B cell (primary cell): ENCODE measurements around the gene RHOU. TPM values are rescaled to one million over a fixed set of nuclear protein-coding genes. Genes with fewer than 3 reads are reported as not detected.

Source experiments
- ATAC-seq: fragments of 200-7000 bp; cut with Tn5 transposase; one replicate; pipeline ENCODE4 v1.10.0; 2021; ENCODE audit warnings: low read depth, mild to moderate bottlenecking, moderate number of reproducible peaks, moderate library complexity
- CTCF ChIA-PET: fragments of 350-600 bp; sonication (Branson Sonifier 250); formaldehyde crosslinking; loops from one replicate; lab custom pipeline; 2021; ENCODE audit warnings: antibody characterized with exemption, inconsistent platforms; lab: Charles Lee
- POLR2A ChIA-PET: fragments of 350-600 bp; sonication (Branson Sonifier 250); formaldehyde crosslinking; loops from one replicate; lab custom pipeline; 2021; ENCODE audit warnings: antibody characterized with exemption; lab: Charles Lee
- DNase-seq: peaks from one replicate; pipeline ENCODE4 v3.0.0; 2013
- H2AFZ ChIP-seq: 2 replicates; pipeline ENCODE4 v1.6.1; 2012; ENCODE audit warnings: mild to moderate bottlenecking, low read depth, low read length; ENCODE audit not compliant: insufficient read depth, poor library complexity, severe bottlenecking
- H3K27ac ChIP-seq, 2 donors: 1 replicate in 1 of 2; 2 replicates in 1 of 2; pipeline ENCODE4 v1.5.1; 2012 to 2013; ENCODE audit warnings: low read length in 2 of 2, mild to moderate bottlenecking in 2 of 2, moderate library complexity in 1 of 2
- H3K27me3 ChIP-seq, 4 experiments: fragments of 200-600 bp in 1 of 4; sonication (generic) in 1 of 4; replicated peaks in 1 of 4; 1 replicate in 2 of 4; 2 replicates in 2 of 4; pipeline versions ENCODE4 v1.6.1 to v1.7.0; 2013 to 2016; ENCODE audit warnings: low read length in 3 of 4, mild to moderate bottlenecking in 2 of 4, mixed read lengths in 1 of 4, moderate library complexity in 1 of 4; ENCODE audit not compliant: insufficient read depth in 4 of 4, control insufficient read depth in 3 of 4; ENCODE audit errors: control extremely low read depth in 1 of 4
- H3K36me3 ChIP-seq, 2 experiments: replicated peaks in 1 of 2; 1 replicate in 1 of 2; 2 replicates in 1 of 2; pipeline versions ENCODE4 v1.6.1 to v1.7.1; 2013; ENCODE audit warnings: low read length in 1 of 2; ENCODE audit not compliant: insufficient read depth in 2 of 2, control insufficient read depth in 1 of 2; ENCODE audit errors: control extremely low read depth in 1 of 2, extremely low read depth in 1 of 2
- H3K4me1 ChIP-seq, 2 donors: fragments of 200-600 bp in 1 of 2; sonication (generic) in 1 of 2; 1 replicate in 1 of 2; 2 replicates in 1 of 2; pipeline versions ENCODE4 v1.5.1 to v1.6.1; 2013 to 2017; ENCODE audit warnings: low read length in 2 of 2; ENCODE audit not compliant: control insufficient read depth in 2 of 2, insufficient read depth in 2 of 2
- H3K4me2 ChIP-seq: replicated peaks from 2 replicates; pipeline ENCODE3; 2012; ENCODE audit warnings: mild to moderate bottlenecking, low read depth, low read length; ENCODE audit not compliant: poor library complexity, severe bottlenecking
- H3K4me3 ChIP-seq, 5 experiments: fragments of 200-600 bp in 1 of 5; sonication (generic) in 1 of 5; 1 replicate in 3 of 5; 2 replicates in 2 of 5; pipeline versions ENCODE4 v1.5.1 to v1.7.0; 2011 to 2016; ENCODE audit warnings: low read length in 4 of 5, mild to moderate bottlenecking in 4 of 5, low read depth in 2 of 5, control low read depth in 1 of 5, moderate library complexity in 1 of 5; ENCODE audit not compliant: insufficient read depth in 1 of 5; ENCODE audit errors: control extremely low read depth in 1 of 5, extremely low read depth in 1 of 5
- H3K79me2 ChIP-seq: fragments of 200-600 bp; sonication (generic); one replicate; pipeline ENCODE4 v1.6.0; 2016; ENCODE audit warnings: low read length; ENCODE audit not compliant: control insufficient read depth, insufficient read depth
- H3K9ac ChIP-seq: fragments of 200-600 bp; sonication (generic); 2 replicates; pipeline ENCODE4 v1.6.1; 2017; ENCODE audit warnings: mild to moderate bottlenecking, low read length, moderate library complexity
- H3K9me3 ChIP-seq, 3 donors: one replicate each; pipeline versions ENCODE4 v1.6.1 to v1.7.1; 2013; ENCODE audit warnings: low read length in 2 of 3; ENCODE audit not compliant: control insufficient read depth in 2 of 3, insufficient read depth in 1 of 3; ENCODE audit errors: control extremely low read depth in 1 of 3
- H4K20me1 ChIP-seq: 2 replicates; pipeline ENCODE4 v1.6.0; 2012; ENCODE audit warnings: mild to moderate bottlenecking, low read length; ENCODE audit not compliant: insufficient read depth, control insufficient read depth, poor library complexity, severe bottlenecking
- H3K27ac Mint-ChIP-seq: one replicate; pipeline ENCODE4 v1.8.0; 2021; ENCODE audit warnings: mixed read lengths
- H3K27me3 Mint-ChIP-seq: one replicate; pipeline ENCODE4 v1.8.0; 2021; ENCODE audit warnings: mixed read lengths
- H3K4me1 Mint-ChIP-seq: one replicate; pipeline ENCODE4 v1.8.0; 2021; ENCODE audit warnings: mixed read lengths
- H3K4me3 Mint-ChIP-seq: one replicate; pipeline ENCODE4 v1.8.0; 2021; ENCODE audit warnings: mixed read lengths
- H3K9me3 Mint-ChIP-seq: one replicate; pipeline ENCODE4 v1.8.0; 2022; ENCODE audit warnings: mixed read lengths; ENCODE audit not compliant: insufficient read depth
- CTCF ChIP-seq: fragments of 200-600 bp; IDR thresholded peaks from one replicate; pipeline ENCODE4 v1.8.0; 2022; ENCODE audit warnings: antibody characterized with exemption, mild to moderate bottlenecking
- EZH2 ChIP-seq: IDR thresholded peaks from 2 replicates; pipeline ENCODE4 v1.6.1; 2012; ENCODE audit warnings: borderline replicate concordance, low read depth, mild to moderate bottlenecking, moderate library complexity, low read length; ENCODE audit not compliant: insufficient read depth, poor library complexity, severe bottlenecking
- whole genome bisulfite sequencing: methylation state at CpG from one replicate; pipeline ENCODE4 v1.1.5; 2013; ENCODE audit warnings: missing lambda C conversion rate; ENCODE audit not compliant: insufficient coverage; 5-methylcytosine and 5-hydroxymethylcytosine counted together
- intact Hi-C: fragments of 100-400 bp; cut with micrococcal nuclease; formaldehyde crosslinking; loops from one replicate; pipeline ENCODE4 v1.10.0; 2022
- polyA plus RNA-seq: library from polyadenylated mRNA; depleted of rRNA; stranded (reverse); fragments of >200 nt; gene quantifications from 2 replicates; pipeline ENCODE4 v1.2.3, GENCODE V29; 2012
- total RNA-seq, 2 donors: library from RNA; stranded (reverse); fragments of 120-200 nt in 1 of 2; gene quantifications; 1 replicate in 1 of 2; 2 replicates in 1 of 2; pipeline versions ENCODE4 v1.2.3 to v1.2.4, GENCODE V29; 2013 to 2022

Gene RHOU
- total and polyA plus RNA-seq, 2 donors (not counting 1 experiment from before 2014, with no cell fraction given): 0.12 TPM; not detected in 1

DNA sequence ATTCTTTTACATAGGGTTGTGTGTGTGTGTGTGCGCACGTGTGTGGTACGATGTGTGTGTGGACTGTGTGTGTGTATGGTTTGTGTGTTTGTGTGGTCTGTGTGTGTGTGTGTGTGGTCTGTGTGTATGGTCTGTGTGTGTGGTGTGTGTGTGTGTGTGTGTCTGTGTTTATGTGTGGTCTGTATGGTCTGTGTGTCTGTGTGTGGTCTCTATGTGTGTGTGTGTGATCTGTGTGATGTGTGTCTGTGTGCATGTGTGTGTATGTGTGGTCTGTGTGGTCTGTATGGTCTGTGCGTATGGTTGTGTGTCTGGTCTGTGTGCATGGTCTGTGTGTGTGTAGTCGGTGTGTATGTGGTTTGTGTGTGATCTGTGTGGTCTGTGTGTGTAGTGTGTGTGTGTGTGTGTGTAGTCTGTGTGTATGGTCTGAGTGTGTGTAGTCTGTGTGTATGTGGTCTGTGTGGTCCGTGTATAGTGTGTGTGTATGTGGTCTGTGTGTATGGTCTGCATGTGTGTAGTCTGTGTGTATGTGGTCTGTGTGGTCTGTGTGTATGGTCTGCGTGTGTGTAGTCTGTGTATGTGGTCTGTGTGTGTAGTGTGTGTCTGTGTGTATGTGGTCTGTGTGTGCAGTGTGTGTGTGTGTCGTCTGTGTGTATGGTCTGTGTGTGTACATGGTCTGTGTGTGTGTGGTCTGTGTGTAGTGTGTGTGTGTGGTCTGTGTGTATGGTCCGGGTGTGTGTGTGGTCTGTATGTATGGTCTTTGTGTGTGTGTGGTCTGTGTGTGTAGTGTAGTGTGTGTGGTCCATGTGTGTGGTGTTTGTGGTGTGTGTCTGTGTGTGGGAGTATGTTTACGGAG is 46.8 kb downstream of the RHOU start:
- no peak for ATAC-seq
- H3K4me2 ChIP-seq: no peak overlapping the region
- no peaks in the 10 kb centered on the region for H3K79me2 ChIP-seq
- POLR2A ChIA-PET: no interaction called here
- no peak for DNase-seq
- H3K36me3 ChIP-seq: no peaks in the 10 kb centered on the region
- Mint-ChIP-seq H3K9me3 (no peaks in the 10 kb centered on the region), H3K4me1 (no peaks in the 10 kb centered on the region), H3K27ac (no peak overlapping the region), H3K4me3 (no peak overlapping the region), H3K27me3 (no peaks in the 10 kb centered on the region)
- H3K4me1 ChIP-seq: no peaks in the 10 kb centered on the region
- no peak overlapping the region for H3K9ac ChIP-seq
- H3K27ac ChIP-seq: no peak overlapping the region
- intact Hi-C loops: no loop called here
- CTCF ChIA-PET: no interaction called here
- no peaks in the 10 kb centered on the region for H4K20me1 ChIP-seq
- H3K27me3 ChIP-seq: peaks cover 0 to 3% (median 0%) of the 10 kb centered on the region in 4 experiments
- no peaks in the 10 kb centered on the region for H3K9me3 ChIP-seq
- TF ChIP-seq CTCF (no peak), EZH2 (no peak)
- H3K4me3 ChIP-seq: no peak overlapping the region
- H2AFZ ChIP-seq: no peak overlapping the region
- WGBS: 81% methylated on average over 10 of the region's 10 CpGs

DNA sequence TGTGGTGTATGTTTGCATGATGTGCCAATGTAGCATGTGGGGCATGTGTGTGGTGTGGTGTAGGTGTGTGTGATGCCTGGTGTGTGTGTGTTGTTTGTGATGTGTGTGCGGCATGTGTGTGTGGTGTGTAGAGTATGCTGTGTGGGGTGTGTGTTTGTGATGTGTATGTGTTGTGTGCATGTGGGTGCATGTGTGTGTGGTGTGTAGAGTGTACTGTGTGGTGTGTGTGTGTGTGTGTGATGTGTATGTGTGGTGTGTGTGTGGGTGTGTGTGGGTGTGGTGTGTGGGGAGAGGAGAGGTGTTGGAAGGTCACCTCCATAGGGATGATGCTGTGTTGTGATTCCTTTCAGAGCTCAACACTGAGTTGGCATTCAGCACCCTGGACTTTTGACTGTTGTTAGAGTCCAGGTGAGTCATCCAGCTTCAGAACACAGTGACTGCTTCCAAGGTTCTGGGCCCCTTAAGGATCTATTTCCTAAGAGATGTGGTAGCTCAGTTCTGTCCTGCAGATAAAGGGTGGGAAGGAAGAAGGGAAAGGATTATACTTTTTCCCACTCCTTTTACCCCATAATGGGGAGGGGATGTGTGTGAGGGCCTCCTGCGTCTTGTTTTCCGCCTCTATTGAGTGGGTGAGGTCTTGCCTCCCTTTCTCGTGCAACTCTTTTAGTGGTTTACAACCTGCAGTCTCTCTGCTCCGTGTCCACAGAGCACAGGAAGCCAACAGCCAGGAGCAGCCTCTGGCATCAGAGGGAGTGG is 47.6 kb downstream of the RHOU start:
- H3K9me3 Mint-ChIP-seq: no peaks in the 10 kb centered on the region
- Histone ChIP-seq H3K9me3 (no peaks in the 10 kb centered on the region), H3K27me3 (peaks cover 0 to 3% (median 0%) of the 10 kb centered on the region in 4 experiments), H4K20me1 (no peaks in the 10 kb centered on the region), H3K4me3 (no peak overlapping the region), H3K9ac (no peak overlapping the region), H3K27ac (no peak overlapping the region), H3K4me2 (no peak overlapping the region), H2AFZ (no peak overlapping the region), H3K36me3 (no peaks in the 10 kb centered on the region), H3K79me2 (no peaks in the 10 kb centered on the region), H3K4me1 (no peaks in the 10 kb centered on the region)
- no peak for ATAC-seq
- DNase-seq: no peak
- ChIA-PET CTCF (no interaction called here), POLR2A (no interaction called here)
- H3K4me3 Mint-ChIP-seq: no peak overlapping the region
- WGBS: 68% methylated on average over 3 of the region's 5 CpGs
- no peaks in the 10 kb centered on the region for H3K27me3 Mint-ChIP-seq
- no peaks in the 10 kb centered on the region for H3K4me1 Mint-ChIP-seq
- H3K27ac Mint-ChIP-seq: no peak overlapping the region
- no peak for TF ChIP-seq CTCF
- no peak for TF ChIP-seq EZH2
- intact Hi-C loops: no loop called here
